Hepatocyte (in vitro differentiated cells): Measurements from ENCODE around the gene CH25H.

ENCODE experiments used
- EZH2 ChIP-seq: fragments of 200-600 bp; sonication (generic); IDR thresholded peaks from 2 replicates; pipeline ENCODE4 v1.6.1; 2016; ENCODE audit warnings: antibody characterized with exemption, mild to moderate bottlenecking, borderline replicate concordance
- TF ChIP-seq, protein P1 (sequence below): fragments of 200-600 bp; sonication (generic); IDR thresholded peaks from 2 replicates; pipeline ENCODE4 v1.5.1; 2016; ENCODE audit warnings: antibody characterized with exemption, mild to moderate bottlenecking; ENCODE audit not compliant: poor library complexity

DNA sequence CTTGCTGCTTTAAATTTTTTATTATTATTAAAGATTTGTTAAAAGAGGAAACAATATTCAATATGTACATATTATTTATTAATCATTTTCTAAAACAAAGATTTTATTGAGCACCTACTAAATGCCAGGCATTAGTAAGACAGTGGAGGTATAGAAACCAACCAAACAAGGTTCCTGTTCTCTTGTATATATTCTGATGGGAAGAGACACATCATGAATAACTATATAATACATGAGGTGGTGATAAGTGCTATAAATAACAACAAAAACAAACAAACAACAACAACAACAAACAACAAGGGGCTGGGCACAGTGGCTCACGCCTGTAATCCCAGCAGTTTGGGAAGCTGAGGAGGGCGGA, 45.1 kb upstream of the CH25H start:
- TF ChIP-seq, protein P1, sequence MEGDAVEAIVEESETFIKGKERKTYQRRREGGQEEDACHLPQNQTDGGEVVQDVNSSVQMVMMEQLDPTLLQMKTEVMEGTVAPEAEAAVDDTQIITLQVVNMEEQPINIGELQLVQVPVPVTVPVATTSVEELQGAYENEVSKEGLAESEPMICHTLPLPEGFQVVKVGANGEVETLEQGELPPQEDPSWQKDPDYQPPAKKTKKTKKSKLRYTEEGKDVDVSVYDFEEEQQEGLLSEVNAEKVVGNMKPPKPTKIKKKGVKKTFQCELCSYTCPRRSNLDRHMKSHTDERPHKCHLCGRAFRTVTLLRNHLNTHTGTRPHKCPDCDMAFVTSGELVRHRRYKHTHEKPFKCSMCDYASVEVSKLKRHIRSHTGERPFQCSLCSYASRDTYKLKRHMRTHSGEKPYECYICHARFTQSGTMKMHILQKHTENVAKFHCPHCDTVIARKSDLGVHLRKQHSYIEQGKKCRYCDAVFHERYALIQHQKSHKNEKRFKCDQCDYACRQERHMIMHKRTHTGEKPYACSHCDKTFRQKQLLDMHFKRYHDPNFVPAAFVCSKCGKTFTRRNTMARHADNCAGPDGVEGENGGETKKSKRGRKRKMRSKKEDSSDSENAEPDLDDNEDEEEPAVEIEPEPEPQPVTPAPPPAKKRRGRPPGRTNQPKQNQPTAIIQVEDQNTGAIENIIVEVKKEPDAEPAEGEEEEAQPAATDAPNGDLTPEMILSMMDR: no peak
- no peak for TF ChIP-seq EZH2
